Pericardium fibroblast (primary cell): ENCODE data around the gene CYTH1. TPM values are rescaled to one million over a fixed set of nuclear protein-coding genes. Genes with fewer than 3 reads are reported as not detected.

Experiments used
- total RNA-seq: library from RNA; depleted of rRNA; stranded (reverse); fragments of >200 nt; gene quantifications from 2 replicates; pipeline ENCODE4 v1.2.3, GENCODE V29; 2015

Gene CYTH1, protein sequence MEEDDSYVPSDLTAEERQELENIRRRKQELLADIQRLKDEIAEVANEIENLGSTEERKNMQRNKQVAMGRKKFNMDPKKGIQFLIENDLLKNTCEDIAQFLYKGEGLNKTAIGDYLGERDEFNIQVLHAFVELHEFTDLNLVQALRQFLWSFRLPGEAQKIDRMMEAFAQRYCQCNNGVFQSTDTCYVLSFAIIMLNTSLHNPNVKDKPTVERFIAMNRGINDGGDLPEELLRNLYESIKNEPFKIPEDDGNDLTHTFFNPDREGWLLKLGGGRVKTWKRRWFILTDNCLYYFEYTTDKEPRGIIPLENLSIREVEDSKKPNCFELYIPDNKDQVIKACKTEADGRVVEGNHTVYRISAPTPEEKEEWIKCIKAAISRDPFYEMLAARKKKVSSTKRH
- total RNA-seq, result 9.6 and 12.9 TPM in 2 replicates

GRCh38 chr17:78781893-78782304, at the start of gene CYTH1:
TSS of gene CYTH1 (minus strand) at chr17:78782273. CDS start at chr17:78782223, 50 bp downstream.

Other genes with a start within 250 kb of the CYTH1 start
- gene DNAH17, start 204.9 kb downstream of the CYTH1 start, total RNA-seq, result not detected in 2 replicates
- 14.7 and 15.2 TPM in 2 replicates for gene USP36, start 58.5 kb upstream of the CYTH1 start, total RNA-seq
- 0.09 and 0.23 TPM in 2 replicates for gene CEP295NL, start 120.9 kb upstream of the CYTH1 start, total RNA-seq
- gene TIMP2, start 143.1 kb upstream of the CYTH1 start, total RNA-seq, result 312 and 323 TPM in 2 replicates
- 387 and 461 TPM in 2 replicates for gene LGALS3BP, start 197.7 kb upstream of the CYTH1 start, total RNA-seq
- gene CANT1, start 227.5 kb upstream of the CYTH1 start, total RNA-seq, result 35.2 TPM in 2 replicates
- gene C1QTNF1, start 241.9 kb upstream of the CYTH1 start, total RNA-seq, result 36.3 and 210 TPM in 2 replicates